GM23338 (cell line): ENCODE data around the gene TMEM131L.

Experiments used
- CREB1 ChIP-seq: fragments of 250-450 bp; sonication (Bioruptor Pico); IDR thresholded peaks from 2 replicates; pipeline ENCODE4 v1.5.0; 2020; ENCODE audit warnings: low read depth, mild to moderate bottlenecking, moderate library complexity
- EZH2 ChIP-seq: fragments of 200-600 bp; sonication (generic); IDR thresholded peaks from one replicate; pipeline ENCODE4 v1.8.0; 2017; ENCODE audit warnings: antibody characterized with exemption, mild to moderate bottlenecking, low read depth; ENCODE audit not compliant: unreplicated experiment
- EZH2phosphoT487 ChIP-seq: fragments of 200-600 bp; sonication (generic); IDR thresholded peaks from one replicate; pipeline ENCODE4 v1.8.1; 2018; ENCODE audit warnings: antibody characterized with exemption; ENCODE audit not compliant: unreplicated experiment
- JUNB ChIP-seq: IDR thresholded peaks from one replicate; pipeline ENCODE4 v1.6.1; 2016; ENCODE audit warnings: antibody characterized with exemption; ENCODE audit not compliant: unreplicated experiment
- NANOG ChIP-seq: IDR thresholded peaks from 2 replicates; pipeline ENCODE4 v1.6.1; 2016; ENCODE audit warnings: antibody characterized with exemption, borderline replicate concordance
- POLR2AphosphoS5 ChIP-seq: IDR thresholded peaks from 2 replicates; pipeline ENCODE4 v1.6.1; 2016; ENCODE audit warnings: antibody characterized with exemption, low read depth
- STAT1 ChIP-seq: IDR thresholded peaks from one replicate; pipeline ENCODE4 v1.6.1; 2016; ENCODE audit warnings: antibody characterized with exemption; ENCODE audit not compliant: unreplicated experiment
- ZNF114 ChIP-seq: fragments of 250-450 bp; sonication (Bioruptor Pico); IDR thresholded peaks from 2 replicates; pipeline ENCODE4 v1.5.0; 2020; ENCODE audit warnings: mild to moderate bottlenecking, moderate library complexity
- ZNF331 ChIP-seq: fragments of 250-450 bp; sonication (Bioruptor Pico); IDR thresholded peaks from 2 replicates; pipeline ENCODE4 v1.5.0; 2020; ENCODE audit warnings: low read depth, mild to moderate bottlenecking, moderate library complexity
- TF ChIP-seq, protein P1 (sequence below), 2 experiments: fragments of 200-600 bp in 1 of 2; sonication (generic) in 1 of 2; conservative IDR thresholded peaks; 2 replicates each; pipeline versions ENCODE4 v1.5.1 to v1.6.1; 2016 to 2017; ENCODE audit warnings: antibody characterized with exemption in 2 of 2, low read depth in 2 of 2, mild to moderate bottlenecking in 2 of 2, moderate library complexity in 1 of 2
- TF ChIP-seq, protein P2 (sequence below): IDR thresholded peaks from one replicate; pipeline ENCODE4 v1.6.1; 2018; ENCODE audit warnings: antibody characterized with exemption; ENCODE audit not compliant: unreplicated experiment
- TF ChIP-seq, protein P3 (sequence below): IDR thresholded peaks from 2 replicates; pipeline ENCODE4 v1.6.1; 2016; ENCODE audit warnings: antibody characterized with exemption
- TF ChIP-seq, protein P4 (sequence below): fragments of 250-450 bp; sonication (Bioruptor Pico); IDR thresholded peaks from 2 replicates; pipeline ENCODE4 v1.5.0; 2020; ENCODE audit warnings: mild to moderate bottlenecking, moderate library complexity

DNA sequence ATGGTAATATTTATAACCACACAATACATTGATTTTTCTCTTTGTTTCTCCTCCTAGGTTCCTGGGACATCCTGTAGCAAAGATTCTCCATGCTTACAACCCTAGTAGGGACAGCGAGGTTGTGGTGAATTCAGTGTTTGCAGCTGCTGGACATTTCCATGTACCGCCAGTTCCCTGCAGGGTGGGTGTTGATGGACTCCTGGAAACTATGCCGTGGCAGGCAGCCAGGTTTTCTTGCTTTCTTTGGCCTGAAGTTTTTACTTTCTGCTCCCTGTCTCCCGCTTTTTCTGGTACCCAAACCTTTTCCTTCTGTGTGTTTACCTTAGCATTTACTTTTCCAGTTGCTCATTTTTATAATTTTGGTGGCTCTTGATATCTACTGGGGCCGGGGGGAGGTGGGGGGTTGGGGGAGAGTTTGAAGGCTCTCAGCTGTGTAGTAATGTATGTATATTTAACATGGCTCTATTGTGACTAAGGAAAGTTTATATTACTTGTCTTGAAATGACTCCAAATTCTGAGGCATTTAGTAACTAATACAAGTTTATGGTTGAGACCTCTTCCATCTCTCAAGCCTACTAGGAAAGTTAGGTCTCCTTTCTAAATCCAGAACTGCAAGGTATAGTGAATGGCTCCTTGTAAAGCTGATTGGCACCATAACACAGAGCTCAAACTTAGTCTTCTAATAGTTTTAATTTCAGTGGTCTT lies 89.7 kb downstream of the TMEM131L start:
- TF ChIP-seq, protein P1, sequence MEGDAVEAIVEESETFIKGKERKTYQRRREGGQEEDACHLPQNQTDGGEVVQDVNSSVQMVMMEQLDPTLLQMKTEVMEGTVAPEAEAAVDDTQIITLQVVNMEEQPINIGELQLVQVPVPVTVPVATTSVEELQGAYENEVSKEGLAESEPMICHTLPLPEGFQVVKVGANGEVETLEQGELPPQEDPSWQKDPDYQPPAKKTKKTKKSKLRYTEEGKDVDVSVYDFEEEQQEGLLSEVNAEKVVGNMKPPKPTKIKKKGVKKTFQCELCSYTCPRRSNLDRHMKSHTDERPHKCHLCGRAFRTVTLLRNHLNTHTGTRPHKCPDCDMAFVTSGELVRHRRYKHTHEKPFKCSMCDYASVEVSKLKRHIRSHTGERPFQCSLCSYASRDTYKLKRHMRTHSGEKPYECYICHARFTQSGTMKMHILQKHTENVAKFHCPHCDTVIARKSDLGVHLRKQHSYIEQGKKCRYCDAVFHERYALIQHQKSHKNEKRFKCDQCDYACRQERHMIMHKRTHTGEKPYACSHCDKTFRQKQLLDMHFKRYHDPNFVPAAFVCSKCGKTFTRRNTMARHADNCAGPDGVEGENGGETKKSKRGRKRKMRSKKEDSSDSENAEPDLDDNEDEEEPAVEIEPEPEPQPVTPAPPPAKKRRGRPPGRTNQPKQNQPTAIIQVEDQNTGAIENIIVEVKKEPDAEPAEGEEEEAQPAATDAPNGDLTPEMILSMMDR (conservative IDR thresholded peaks at IDR 0.05; ENCODE audit: low read depth in 2 of 2), result no peak
- no peak for TF ChIP-seq POLR2AphosphoS5
- TF ChIP-seq EZH2phosphoT487, result no peak
- no peak for TF ChIP-seq EZH2
- TF ChIP-seq NANOG, result no peak
- no peak for TF ChIP-seq CREB1 (CRISPR knock-in tag)
- TF ChIP-seq, protein P2, sequence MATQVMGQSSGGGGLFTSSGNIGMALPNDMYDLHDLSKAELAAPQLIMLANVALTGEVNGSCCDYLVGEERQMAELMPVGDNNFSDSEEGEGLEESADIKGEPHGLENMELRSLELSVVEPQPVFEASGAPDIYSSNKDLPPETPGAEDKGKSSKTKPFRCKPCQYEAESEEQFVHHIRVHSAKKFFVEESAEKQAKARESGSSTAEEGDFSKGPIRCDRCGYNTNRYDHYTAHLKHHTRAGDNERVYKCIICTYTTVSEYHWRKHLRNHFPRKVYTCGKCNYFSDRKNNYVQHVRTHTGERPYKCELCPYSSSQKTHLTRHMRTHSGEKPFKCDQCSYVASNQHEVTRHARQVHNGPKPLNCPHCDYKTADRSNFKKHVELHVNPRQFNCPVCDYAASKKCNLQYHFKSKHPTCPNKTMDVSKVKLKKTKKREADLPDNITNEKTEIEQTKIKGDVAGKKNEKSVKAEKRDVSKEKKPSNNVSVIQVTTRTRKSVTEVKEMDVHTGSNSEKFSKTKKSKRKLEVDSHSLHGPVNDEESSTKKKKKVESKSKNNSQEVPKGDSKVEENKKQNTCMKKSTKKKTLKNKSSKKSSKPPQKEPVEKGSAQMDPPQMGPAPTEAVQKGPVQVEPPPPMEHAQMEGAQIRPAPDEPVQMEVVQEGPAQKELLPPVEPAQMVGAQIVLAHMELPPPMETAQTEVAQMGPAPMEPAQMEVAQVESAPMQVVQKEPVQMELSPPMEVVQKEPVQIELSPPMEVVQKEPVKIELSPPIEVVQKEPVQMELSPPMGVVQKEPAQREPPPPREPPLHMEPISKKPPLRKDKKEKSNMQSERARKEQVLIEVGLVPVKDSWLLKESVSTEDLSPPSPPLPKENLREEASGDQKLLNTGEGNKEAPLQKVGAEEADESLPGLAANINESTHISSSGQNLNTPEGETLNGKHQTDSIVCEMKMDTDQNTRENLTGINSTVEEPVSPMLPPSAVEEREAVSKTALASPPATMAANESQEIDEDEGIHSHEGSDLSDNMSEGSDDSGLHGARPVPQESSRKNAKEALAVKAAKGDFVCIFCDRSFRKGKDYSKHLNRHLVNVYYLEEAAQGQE, result no peak
- no peak for TF ChIP-seq JUNB
- TF ChIP-seq, protein P3, sequence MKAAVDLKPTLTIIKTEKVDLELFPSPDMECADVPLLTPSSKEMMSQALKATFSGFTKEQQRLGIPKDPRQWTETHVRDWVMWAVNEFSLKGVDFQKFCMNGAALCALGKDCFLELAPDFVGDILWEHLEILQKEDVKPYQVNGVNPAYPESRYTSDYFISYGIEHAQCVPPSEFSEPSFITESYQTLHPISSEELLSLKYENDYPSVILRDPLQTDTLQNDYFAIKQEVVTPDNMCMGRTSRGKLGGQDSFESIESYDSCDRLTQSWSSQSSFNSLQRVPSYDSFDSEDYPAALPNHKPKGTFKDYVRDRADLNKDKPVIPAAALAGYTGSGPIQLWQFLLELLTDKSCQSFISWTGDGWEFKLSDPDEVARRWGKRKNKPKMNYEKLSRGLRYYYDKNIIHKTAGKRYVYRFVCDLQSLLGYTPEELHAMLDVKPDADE, result no peak
- TF ChIP-seq ZNF114 (CRISPR knock-in tag), result no peak
- TF ChIP-seq STAT1, result no peak
- no peak for TF ChIP-seq ZNF331 (CRISPR knock-in tag)
- TF ChIP-seq, protein P4, sequence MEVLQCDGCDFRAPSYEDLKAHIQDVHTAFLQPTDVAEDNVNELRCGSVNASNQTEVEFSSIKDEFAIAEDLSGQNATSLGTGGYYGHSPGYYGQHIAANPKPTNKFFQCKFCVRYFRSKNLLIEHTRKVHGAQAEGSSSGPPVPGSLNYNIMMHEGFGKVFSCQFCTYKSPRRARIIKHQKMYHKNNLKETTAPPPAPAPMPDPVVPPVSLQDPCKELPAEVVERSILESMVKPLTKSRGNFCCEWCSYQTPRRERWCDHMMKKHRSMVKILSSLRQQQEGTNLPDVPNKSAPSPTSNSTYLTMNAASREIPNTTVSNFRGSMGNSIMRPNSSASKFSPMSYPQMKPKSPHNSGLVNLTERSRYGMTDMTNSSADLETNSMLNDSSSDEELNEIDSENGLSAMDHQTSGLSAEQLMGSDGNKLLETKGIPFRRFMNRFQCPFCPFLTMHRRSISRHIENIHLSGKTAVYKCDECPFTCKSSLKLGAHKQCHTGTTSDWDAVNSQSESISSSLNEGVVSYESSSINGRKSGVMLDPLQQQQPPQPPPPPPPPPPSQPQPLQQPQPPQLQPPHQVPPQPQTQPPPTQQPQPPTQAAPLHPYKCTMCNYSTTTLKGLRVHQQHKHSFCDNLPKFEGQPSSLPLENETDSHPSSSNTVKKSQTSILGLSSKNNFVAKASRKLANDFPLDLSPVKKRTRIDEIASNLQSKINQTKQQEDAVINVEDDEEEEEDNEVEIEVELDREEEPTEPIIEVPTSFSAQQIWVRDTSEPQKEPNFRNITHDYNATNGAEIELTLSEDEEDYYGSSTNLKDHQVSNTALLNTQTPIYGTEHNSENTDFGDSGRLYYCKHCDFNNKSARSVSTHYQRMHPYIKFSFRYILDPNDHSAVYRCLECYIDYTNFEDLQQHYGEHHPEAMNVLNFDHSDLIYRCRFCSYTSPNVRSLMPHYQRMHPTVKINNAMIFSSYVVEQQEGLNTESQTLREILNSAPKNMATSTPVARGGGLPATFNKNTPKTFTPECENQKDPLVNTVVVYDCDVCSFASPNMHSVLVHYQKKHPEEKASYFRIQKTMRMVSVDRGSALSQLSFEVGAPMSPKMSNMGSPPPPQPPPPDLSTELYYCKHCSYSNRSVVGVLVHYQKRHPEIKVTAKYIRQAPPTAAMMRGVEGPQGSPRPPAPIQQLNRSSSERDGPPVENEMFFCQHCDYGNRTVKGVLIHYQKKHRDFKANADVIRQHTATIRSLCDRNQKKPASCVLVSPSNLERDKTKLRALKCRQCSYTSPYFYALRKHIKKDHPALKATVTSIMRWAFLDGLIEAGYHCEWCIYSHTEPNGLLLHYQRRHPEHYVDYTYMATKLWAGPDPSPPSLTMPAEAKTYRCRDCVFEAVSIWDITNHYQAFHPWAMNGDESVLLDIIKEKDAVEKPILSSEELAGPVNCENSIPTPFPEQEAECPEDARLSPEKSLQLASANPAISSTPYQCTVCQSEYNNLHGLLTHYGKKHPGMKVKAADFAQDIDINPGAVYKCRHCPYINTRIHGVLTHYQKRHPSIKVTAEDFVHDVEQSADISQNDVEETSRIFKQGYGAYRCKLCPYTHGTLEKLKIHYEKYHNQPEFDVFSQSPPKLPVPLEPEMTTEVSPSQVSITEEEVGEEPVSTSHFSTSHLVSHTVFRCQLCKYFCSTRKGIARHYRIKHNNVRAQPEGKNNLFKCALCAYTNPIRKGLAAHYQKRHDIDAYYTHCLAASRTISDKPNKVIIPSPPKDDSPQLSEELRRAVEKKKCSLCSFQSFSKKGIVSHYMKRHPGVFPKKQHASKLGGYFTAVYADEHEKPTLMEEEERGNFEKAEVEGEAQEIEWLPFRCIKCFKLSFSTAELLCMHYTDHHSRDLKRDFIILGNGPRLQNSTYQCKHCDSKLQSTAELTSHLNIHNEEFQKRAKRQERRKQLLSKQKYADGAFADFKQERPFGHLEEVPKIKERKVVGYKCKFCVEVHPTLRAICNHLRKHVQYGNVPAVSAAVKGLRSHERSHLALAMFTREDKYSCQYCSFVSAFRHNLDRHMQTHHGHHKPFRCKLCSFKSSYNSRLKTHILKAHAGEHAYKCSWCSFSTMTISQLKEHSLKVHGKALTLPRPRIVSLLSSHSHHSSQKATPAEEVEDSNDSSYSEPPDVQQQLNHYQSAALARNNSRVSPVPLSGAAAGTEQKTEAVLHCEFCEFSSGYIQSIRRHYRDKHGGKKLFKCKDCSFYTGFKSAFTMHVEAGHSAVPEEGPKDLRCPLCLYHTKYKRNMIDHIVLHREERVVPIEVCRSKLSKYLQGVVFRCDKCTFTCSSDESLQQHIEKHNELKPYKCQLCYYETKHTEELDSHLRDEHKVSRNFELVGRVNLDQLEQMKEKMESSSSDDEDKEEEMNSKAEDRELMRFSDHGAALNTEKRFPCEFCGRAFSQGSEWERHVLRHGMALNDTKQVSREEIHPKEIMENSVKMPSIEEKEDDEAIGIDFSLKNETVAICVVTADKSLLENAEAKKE, result no peak
